Lung (tissue), 12 donors: Measurements from ENCODE around the gene ICE1. TPM values are rescaled to one million over a fixed set of nuclear protein-coding genes. Genes with fewer than 3 reads are reported as not detected.
"Not testable (repeated sequence)": the region's sequence is repeated elsewhere in the genome, so short reads cannot be mapped to it uniquely, and the experiment has no call there.

Source experiments
- ATAC-seq: fragments of 200-7000 bp; cut with Tn5 transposase; one replicate; pipeline ENCODE4 v1.9.1; 2020; ENCODE audit warnings: moderate number of reproducible peaks; ENCODE audit not compliant: insufficient read depth, low FRiP score
- DNase-seq, 3 donors: peaks; one replicate each; pipeline ENCODE4 v3.0.0-alpha.2; 2013 to 2017
- H3K27ac ChIP-seq, 2 donors: one replicate each; pipeline ENCODE4 v1.5.1; 2013; ENCODE audit warnings: mild to moderate bottlenecking in 2 of 2, moderate library complexity in 2 of 2, control low read depth in 1 of 2, inconsistent platforms in 1 of 2, low read depth in 1 of 2, low read length in 1 of 2
- H3K27me3 ChIP-seq, 3 donors: one replicate each; pipeline ENCODE4 v1.5.1; 2013; ENCODE audit warnings: low read length in 2 of 3; ENCODE audit not compliant: control insufficient read depth in 3 of 3, insufficient read depth in 3 of 3
- H3K36me3 ChIP-seq, 4 donors: one replicate each; pipeline ENCODE4 v1.5.1; 2013; ENCODE audit warnings: low read length in 4 of 4, mild to moderate bottlenecking in 1 of 4, moderate library complexity in 1 of 4; ENCODE audit not compliant: control insufficient read depth in 4 of 4, insufficient read depth in 4 of 4
- H3K4me1 ChIP-seq, 5 donors: one replicate each; pipeline ENCODE4 v1.5.1; 2013; ENCODE audit warnings: low read length in 5 of 5, mild to moderate bottlenecking in 2 of 5, moderate library complexity in 1 of 5; ENCODE audit not compliant: control insufficient read depth in 5 of 5, insufficient read depth in 5 of 5
- H3K4me3 ChIP-seq: one replicate; pipeline ENCODE4 v1.5.1; 2013; ENCODE audit warnings: mild to moderate bottlenecking, control low read depth, moderate library complexity
- H3K9ac ChIP-seq, 2 donors: one replicate each; pipeline ENCODE4 v1.5.1; 2013; ENCODE audit warnings: low read length in 2 of 2, control low read depth in 1 of 2; ENCODE audit not compliant: insufficient read depth in 1 of 2
- H3K9me3 ChIP-seq, 4 donors: one replicate each; pipeline ENCODE4 v1.5.1; 2013; ENCODE audit warnings: low read length in 3 of 4, mild to moderate bottlenecking in 1 of 4, moderate library complexity in 1 of 4; ENCODE audit not compliant: control insufficient read depth in 4 of 4, insufficient read depth in 3 of 4
- WGBS, 2 donors: extraction: QIAGEN DNeasy Blood & Tissue Kit; methylation state at CpG; one replicate each; pipeline ENCODE4 v1.1.7; 2013; 5-methylcytosine and 5-hydroxymethylcytosine counted together
- polyA plus RNA-seq, 2 donors: library from polyadenylated mRNA; stranded (reverse); fragments of 200-250 nt; gene quantifications; one replicate each; pipeline ENCODE4 v1.2.1, GENCODE V29; 2013
- total RNA-seq, 2 donors: library from RNA; depleted of rRNA in 1 of 2; stranded (reverse); fragments of >200 nt in 1 of 2; gene quantifications; one replicate each; pipeline ENCODE4 v1.2.1, GENCODE V29; 2014 to 2021
- TF ChIP-seq, protein P1 (sequence below): IDR thresholded peaks from 2 replicates; pipeline ENCODE4 v1.5.1; 2012; ENCODE audit warnings: mild to moderate bottlenecking; ENCODE audit errors: control extremely low read depth, extremely low read depth
- donor health status: control.
- donor health status: control.
- donor health status: Bipolar disorder and iron deficiency.
- donor health status: healthy.
- donor health status: DM: yes; HTN: yes; CAD: no.

ICE1 gene
- total and polyA plus RNA-seq, 4 donors, result 4.9 to 33.3 (median 14.8) TPM

DNA sequence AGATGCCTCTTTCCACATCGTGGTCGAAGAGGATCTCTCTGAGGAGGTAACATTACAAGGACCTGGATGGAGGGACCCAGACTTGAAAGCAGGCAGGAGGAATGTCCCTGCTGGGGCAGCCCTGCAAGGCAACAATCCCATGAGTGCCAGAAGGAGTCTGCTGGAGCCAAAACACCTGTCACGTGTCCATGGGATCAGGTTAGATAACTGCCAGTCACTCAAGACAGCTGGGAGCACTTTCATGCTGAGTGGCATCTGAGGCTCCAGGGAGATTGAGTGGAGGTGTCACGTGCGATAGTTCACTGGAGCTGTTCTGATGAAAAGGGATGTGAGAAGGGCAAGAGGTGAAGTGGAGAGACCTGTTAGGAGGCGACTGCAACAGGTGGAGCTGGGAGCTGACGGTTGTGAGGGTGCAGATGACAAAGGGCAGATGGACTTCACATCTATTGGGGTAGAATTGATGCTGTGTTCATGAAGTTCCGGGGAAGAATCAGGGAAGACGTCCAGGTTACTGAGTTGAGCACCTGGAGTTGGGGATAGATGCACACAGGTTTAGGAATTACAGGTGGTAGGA is 68.4 kb downstream of the ICE1 start:
- Histone ChIP-seq H3K27me3 (peaks cover 0 to 5% (median 0%) of the 10 kb centered on the region in 3 donors), H3K27ac (no peak overlapping the region), H3K9ac (no peak overlapping the region), H3K4me3 (no peak overlapping the region), H3K9me3 (no peaks in the 10 kb centered on the region), H3K4me1 (peaks cover 0 to 4% (median 0%) of the 10 kb centered on the region in 5 donors), H3K36me3 (peaks cover 2 to 11% (median 8%) of the 10 kb centered on the region in 4 donors)
- no peak for DNase-seq
- TF ChIP-seq, protein P1, sequence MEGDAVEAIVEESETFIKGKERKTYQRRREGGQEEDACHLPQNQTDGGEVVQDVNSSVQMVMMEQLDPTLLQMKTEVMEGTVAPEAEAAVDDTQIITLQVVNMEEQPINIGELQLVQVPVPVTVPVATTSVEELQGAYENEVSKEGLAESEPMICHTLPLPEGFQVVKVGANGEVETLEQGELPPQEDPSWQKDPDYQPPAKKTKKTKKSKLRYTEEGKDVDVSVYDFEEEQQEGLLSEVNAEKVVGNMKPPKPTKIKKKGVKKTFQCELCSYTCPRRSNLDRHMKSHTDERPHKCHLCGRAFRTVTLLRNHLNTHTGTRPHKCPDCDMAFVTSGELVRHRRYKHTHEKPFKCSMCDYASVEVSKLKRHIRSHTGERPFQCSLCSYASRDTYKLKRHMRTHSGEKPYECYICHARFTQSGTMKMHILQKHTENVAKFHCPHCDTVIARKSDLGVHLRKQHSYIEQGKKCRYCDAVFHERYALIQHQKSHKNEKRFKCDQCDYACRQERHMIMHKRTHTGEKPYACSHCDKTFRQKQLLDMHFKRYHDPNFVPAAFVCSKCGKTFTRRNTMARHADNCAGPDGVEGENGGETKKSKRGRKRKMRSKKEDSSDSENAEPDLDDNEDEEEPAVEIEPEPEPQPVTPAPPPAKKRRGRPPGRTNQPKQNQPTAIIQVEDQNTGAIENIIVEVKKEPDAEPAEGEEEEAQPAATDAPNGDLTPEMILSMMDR, result no peak
- ATAC-seq, result no peak
- 79 to 89% methylated on average over 9 of the region's 9 CpGs for WGBS, 2 donors

DNA sequence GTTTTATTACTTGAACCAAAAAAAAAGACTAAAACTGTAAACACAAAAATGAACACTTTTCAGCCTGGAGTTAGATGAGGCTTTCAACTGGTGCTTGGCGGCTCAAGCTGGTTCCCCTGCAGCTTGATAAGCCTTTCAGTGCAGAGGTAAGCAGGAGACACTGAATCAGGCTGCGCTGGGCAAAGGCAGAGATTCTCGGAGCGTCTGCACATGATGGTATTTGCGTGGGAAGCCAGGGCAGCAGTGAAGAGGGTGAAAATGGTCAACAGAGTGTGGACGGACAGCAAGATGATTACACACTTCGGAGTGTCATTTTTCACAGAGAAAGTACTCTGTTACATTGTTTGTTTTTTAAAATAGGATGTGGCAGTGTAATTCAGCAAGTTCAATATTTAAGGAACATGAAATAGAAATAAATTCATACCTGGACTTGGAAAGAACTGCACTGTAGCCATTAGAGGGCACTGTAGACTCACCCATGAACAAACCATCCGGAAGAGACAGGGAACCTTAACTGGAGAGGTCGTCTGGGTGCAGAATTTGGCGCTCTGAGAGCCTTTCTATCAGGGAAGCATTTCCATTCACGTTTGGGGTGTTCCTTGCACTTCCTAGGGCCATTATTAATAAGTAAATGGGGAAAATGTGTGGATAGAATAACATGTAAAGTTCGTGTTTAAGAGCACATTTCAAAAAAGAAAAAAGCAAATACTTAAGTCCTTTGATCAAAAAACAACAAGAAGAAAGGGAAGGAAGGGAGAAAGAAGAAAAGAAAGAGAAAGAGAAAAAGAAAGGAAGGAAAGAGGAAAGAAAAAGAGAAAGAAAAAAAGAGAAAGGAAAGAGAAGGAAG is 69.8 kb downstream of the ICE1 start:
- no peaks in the 10 kb centered on the region for H3K9me3 ChIP-seq
- WGBS, 2 donors, result 33 to 42% methylated on average over 12 of the region's 12 CpGs
- TF ChIP-seq, protein P1, result peak; percentile 31
- DNase-seq (peak; percentile 36 to 68 (median 57)), ATAC-seq (no peak)
- peaks cover 0 to 5% (median 0%) of the 10 kb centered on the region in 3 donors for H3K27me3 ChIP-seq
- H3K27ac ChIP-seq, result no peak overlapping the region
- H3K9ac ChIP-seq, result no peak overlapping the region
- H3K36me3 ChIP-seq, result peaks cover 2 to 8% (median 4%) of the 10 kb centered on the region in 4 donors
- peaks cover 0 to 4% (median 0%) of the 10 kb centered on the region in 5 donors for H3K4me1 ChIP-seq
- no peak overlapping the region for H3K4me3 ChIP-seq

DNA sequence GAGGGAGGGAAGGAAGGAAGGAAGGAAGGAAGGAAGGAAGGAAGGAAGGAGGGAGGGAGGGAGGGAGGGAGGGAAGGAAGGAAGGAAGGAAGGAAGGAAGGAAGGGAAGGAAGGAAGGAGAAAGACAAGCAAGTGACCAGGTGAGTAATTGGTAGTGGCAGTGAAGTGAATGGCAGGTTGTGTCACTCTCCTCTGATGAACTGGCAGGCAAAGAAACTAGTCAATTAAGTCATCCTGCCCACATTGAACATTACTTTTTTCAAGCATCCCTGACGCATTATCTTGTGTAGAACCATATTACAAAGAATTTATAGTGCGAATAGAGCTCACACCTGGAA is 70.4 kb downstream of the ICE1 start:
- not testable (repeated sequence) for H3K4me3 ChIP-seq, H3K36me3 ChIP-seq, H3K4me1 ChIP-seq, ATAC-seq, H3K9me3 ChIP-seq, DNase-seq, H3K27me3 ChIP-seq, H3K9ac ChIP-seq, H3K27ac ChIP-seq
- 95 to 100% methylated on average over 2 of the region's 2 CpGs for WGBS, 2 donors
